Glutamatergic neuron (in vitro differentiated cells): ENCODE results near the gene FOXQ1. TPM values are rescaled to one million over a fixed set of nuclear protein-coding genes. Genes with fewer than 3 reads are reported as not detected.
"Not testable (repeated sequence)": the region's sequence is repeated elsewhere in the genome, so short reads cannot be mapped to it uniquely, and the experiment has no call there.

Experiments
- DNase-seq: peaks from one replicate; pipeline ENCODE4 v3.0.0; 2022
- H3K27ac Mint-ChIP-seq: one replicate; pipeline ENCODE4 v1.8.0; 2020; ENCODE audit warnings: mild to moderate bottlenecking, mixed read lengths, inconsistent platforms; ENCODE audit not compliant: unreplicated experiment
- H3K27me3 Mint-ChIP-seq: one replicate; pipeline ENCODE4 v1.8.0; 2020; ENCODE audit warnings: mild to moderate bottlenecking, moderate library complexity, mixed read lengths, inconsistent platforms; ENCODE audit not compliant: unreplicated experiment
- H3K36me3 Mint-ChIP-seq: one replicate; pipeline ENCODE4 v1.8.0; 2020; ENCODE audit warnings: mild to moderate bottlenecking, mixed read lengths, inconsistent platforms; ENCODE audit not compliant: unreplicated experiment
- H3K4me1 Mint-ChIP-seq: one replicate; pipeline ENCODE4 v1.8.0; 2020; ENCODE audit warnings: mild to moderate bottlenecking, low read depth, mixed read lengths, inconsistent platforms; ENCODE audit not compliant: unreplicated experiment
- H3K4me3 Mint-ChIP-seq: one replicate; pipeline ENCODE4 v1.8.0; 2020; ENCODE audit warnings: mild to moderate bottlenecking, mixed read lengths, inconsistent platforms; ENCODE audit not compliant: unreplicated experiment
- H3K9me3 Mint-ChIP-seq: one replicate; pipeline ENCODE4 v1.8.0; 2020; ENCODE audit warnings: mild to moderate bottlenecking, moderate library complexity, mixed read lengths, inconsistent platforms; ENCODE audit not compliant: unreplicated experiment
- CTCF ChIP-seq: fragments of 200-600 bp; sonication (generic); IDR thresholded peaks from one replicate; pipeline ENCODE4 v1.5.0; 2021; ENCODE audit not compliant: partially characterized antibody, unreplicated experiment
- total RNA-seq: library from RNA; stranded (reverse); fragmentation: NEBNext Ultra II Directional; extraction: Animal tissue kit (Norgen Biotek cat#: 25700); gene quantifications from one replicate; pipeline ENCODE4 v1.2.1, GENCODE V29; 2021; ENCODE audit not compliant: unreplicated experiment

The FOXQ1 gene
- total RNA-seq, 1 donor from 2014 or later = 1.9 TPM

GRCh38 chr6:1315201-1315559 lies 3.3 kb downstream of the FOXQ1 start:
- DNase-seq = no peak
- Mint-ChIP-seq H3K36me3 (peaks cover 10% of the 10 kb centered on the region), H3K27me3 (peaks cover 28% of the 10 kb centered on the region), H3K27ac (no peak overlapping the region), H3K4me1 (peaks cover 13% of the 10 kb centered on the region), H3K9me3 (peaks cover 6% of the 10 kb centered on the region), H3K4me3 (no peak overlapping the region)
- TF ChIP-seq CTCF = no peak

GRCh38 chr6:1315560-1316386 lies 3.9 kb downstream of the FOXQ1 start:
- Mint-ChIP-seq H3K27ac (peak overlapping the region; percentile 6), H3K36me3 (peaks cover 10% of the 10 kb centered on the region), H3K4me3 (peak overlapping the region; percentile 52), H3K27me3 (peaks cover 24% of the 10 kb centered on the region), H3K4me1 (peaks cover 11% of the 10 kb centered on the region), H3K9me3 (peaks cover 6% of the 10 kb centered on the region)
- no peak for TF ChIP-seq CTCF
- DNase-seq = no peak

- peak; percentile 53 for DNase-seq
- H3K4me1 Mint-ChIP-seq = peaks cover 7% of the 10 kb centered on the region
- H3K9me3 Mint-ChIP-seq = peaks cover 4% of the 10 kb centered on the region
- no peak for TF ChIP-seq CTCF
- no peak overlapping the region for H3K4me3 Mint-ChIP-seq
- H3K36me3 Mint-ChIP-seq = peaks cover 10% of the 10 kb centered on the region
- H3K27ac Mint-ChIP-seq = no peak overlapping the region
- H3K27me3 Mint-ChIP-seq = peaks cover 20% of the 10 kb centered on the region
Observed at GRCh38 chr6:1316489-1316971, 4.6 kb downstream of the FOXQ1 start.

- Mint-ChIP-seq H3K4me1 (peaks cover 7% of the 10 kb centered on the region), H3K36me3 (peaks cover 10% of the 10 kb centered on the region), H3K27ac (no peak overlapping the region), H3K27me3 (peaks cover 17% of the 10 kb centered on the region), H3K4me3 (no peak overlapping the region), H3K9me3 (peaks cover 4% of the 10 kb centered on the region)
- peak; percentile 28 for DNase-seq
- no peak for TF ChIP-seq CTCF
Observed at GRCh38 chr6:1317302-1317815, 5.5 kb downstream of the FOXQ1 start.

- Mint-ChIP-seq H3K36me3 (peaks cover 10% of the 10 kb centered on the region), H3K27ac (no peak overlapping the region), H3K4me1 (peaks cover 7% of the 10 kb centered on the region), H3K9me3 (peaks cover 4% of the 10 kb centered on the region), H3K27me3 (peaks cover 17% of the 10 kb centered on the region), H3K4me3 (no peak overlapping the region)
- no peak for TF ChIP-seq CTCF
- no peak for DNase-seq
Observed at GRCh38 chr6:1318036-1318435, 6.1 kb downstream of the FOXQ1 start.

GRCh38 chr6:1318584-1318983 lies 6.7 kb downstream of the FOXQ1 start:
- not testable (repeated sequence) for H3K27ac Mint-ChIP-seq, DNase-seq, H3K4me1 Mint-ChIP-seq, H3K36me3 Mint-ChIP-seq, H3K9me3 Mint-ChIP-seq, H3K4me3 Mint-ChIP-seq
- peaks cover 17% of the 10 kb centered on the region for H3K27me3 Mint-ChIP-seq
